Left kidney (tissue), 2 donors: ENCODE data around the gene ANXA4. TPM values are rescaled to one million over a fixed set of nuclear protein-coding genes. Genes with fewer than 3 reads are reported as not detected.
"Not testable (repeated sequence)": the region's sequence is repeated elsewhere in the genome, so short reads cannot be mapped to it uniquely, and the experiment has no call there.

ENCODE experiments used
- DNase-seq: peaks from one replicate; pipeline ENCODE4 v3.0.0-alpha.2; 2013
- polyA plus RNA-seq: library from polyadenylated mRNA; unstranded; fragments of 120-200 nt; gene quantifications from one replicate; pipeline ENCODE4 v1.2.1, GENCODE V29; 2013; ENCODE audit not compliant: insufficient read length

The ANXA4 gene
- polyA plus RNA-seq, 1 donor, result 201 TPM

GRCh38 chr2:69804416-69804815 lies 62.5 kb downstream of the ANXA4 start:
- no peak for DNase-seq

GRCh38 chr2:69805887-69806286 lies 64.0 kb downstream of the ANXA4 start:
- DNase-seq, result no peak

GRCh38 chr2:69807821-69808540 lies 66.0 kb downstream of the ANXA4 start:
- no peak for DNase-seq

GRCh38 chr2:69810550-69810949 lies 68.6 kb downstream of the ANXA4 start:
- DNase-seq, result no peak

GRCh38 chr2:69811018-69811417 lies 69.1 kb downstream of the ANXA4 start:
- no peak for DNase-seq

GRCh38 chr2:69811591-69811990 lies 69.7 kb downstream of the ANXA4 start:
- peak; percentile 68 for DNase-seq

- no peak for DNase-seq
These were observed 73.8 kb downstream of the ANXA4 start for GRCh38 chr2:69815717-69816116.

GRCh38 chr2:69816923-69817542 lies 75.1 kb downstream of the ANXA4 start:
- DNase-seq, result peak; percentile 81

GRCh38 chr2:69817729-69818501 lies 76.0 kb downstream of the ANXA4 start:
- DNase-seq, result no peak

- DNase-seq, result no peak
These were observed 86.0 kb downstream of the ANXA4 start for GRCh38 chr2:69827796-69828540.

GRCh38 chr2:69828938-69829255 lies 87.0 kb downstream of the ANXA4 start:
- DNase-seq, result no peak

- DNase-seq, result peak; percentile 96
These were observed 87.5 kb downstream of the ANXA4 start, which contains the start of gene GMCL1 for GRCh38 chr2:69829256-69830044. TSS of gene GMCL1 (plus strand) at chr2:69829660. CDS start at chr2:69829893, 233 bp downstream.

GRCh38 chr2:69830045-69830905 lies 88.3 kb downstream of the ANXA4 start:
- no peak for DNase-seq

GRCh38 chr2:69830906-69831241 lies 88.9 kb downstream of the ANXA4 start:
- DNase-seq, result not testable (repeated sequence)

GRCh38 chr2:69831354-69831905 lies 89.5 kb downstream of the ANXA4 start:
- DNase-seq, result no peak

GRCh38 chr2:69833752-69834151 lies 91.8 kb downstream of the ANXA4 start:
- no peak for DNase-seq

GRCh38 chr2:69835666-69836065 lies 93.7 kb downstream of the ANXA4 start:
- no peak for DNase-seq

GRCh38 chr2:69836316-69836715 lies 94.4 kb downstream of the ANXA4 start:
- no peak for DNase-seq

GRCh38 chr2:69837533-69837932 lies 95.6 kb downstream of the ANXA4 start:
- DNase-seq, result no peak

GRCh38 chr2:69843993-69844392 lies 102.1 kb downstream of the ANXA4 start:
- no peak for DNase-seq
